Activated CD4-positive, alpha-beta T cell treated with anti-CD3 and anti-CD28 coated beads, Interleukin-2, amount 50 U/mL, for 16 hours (primary cell): ENCODE measurements around the gene LTBP4.
A peak's percentile ranks its signal among the peaks of the same experiment; 100 is the strongest.
"Not testable (repeated sequence)": the region's sequence is repeated elsewhere in the genome, so short reads cannot be mapped to it uniquely, and the experiment has no call there.

ENCODE experiments used
- DNase-seq: peaks from one replicate; pipeline ENCODE4 v3.0.0-alpha.2; 2020

Gene LTBP4

GRCh38 chr19:40612831-40613689 is 11.9 kb downstream of the LTBP4 start:
- DNase-seq, result peak; percentile 77

- peak; percentile 87 for DNase-seq
These were observed 12.8 kb downstream of the LTBP4 start for GRCh38 chr19:40613690-40614621.

- peak; percentile 87 for DNase-seq
These were observed 13.6 kb downstream of the LTBP4 start for GRCh38 chr19:40614622-40615411.

- no peak for DNase-seq
These were observed 15.0 kb downstream of the LTBP4 start for GRCh38 chr19:40616178-40616577.

- DNase-seq, result no peak
These were observed 15.8 kb downstream of the LTBP4 start for GRCh38 chr19:40616941-40617340.

GRCh38 chr19:40617961-40618360 is 16.8 kb downstream of the LTBP4 start:
- no peak for DNase-seq

DNA sequence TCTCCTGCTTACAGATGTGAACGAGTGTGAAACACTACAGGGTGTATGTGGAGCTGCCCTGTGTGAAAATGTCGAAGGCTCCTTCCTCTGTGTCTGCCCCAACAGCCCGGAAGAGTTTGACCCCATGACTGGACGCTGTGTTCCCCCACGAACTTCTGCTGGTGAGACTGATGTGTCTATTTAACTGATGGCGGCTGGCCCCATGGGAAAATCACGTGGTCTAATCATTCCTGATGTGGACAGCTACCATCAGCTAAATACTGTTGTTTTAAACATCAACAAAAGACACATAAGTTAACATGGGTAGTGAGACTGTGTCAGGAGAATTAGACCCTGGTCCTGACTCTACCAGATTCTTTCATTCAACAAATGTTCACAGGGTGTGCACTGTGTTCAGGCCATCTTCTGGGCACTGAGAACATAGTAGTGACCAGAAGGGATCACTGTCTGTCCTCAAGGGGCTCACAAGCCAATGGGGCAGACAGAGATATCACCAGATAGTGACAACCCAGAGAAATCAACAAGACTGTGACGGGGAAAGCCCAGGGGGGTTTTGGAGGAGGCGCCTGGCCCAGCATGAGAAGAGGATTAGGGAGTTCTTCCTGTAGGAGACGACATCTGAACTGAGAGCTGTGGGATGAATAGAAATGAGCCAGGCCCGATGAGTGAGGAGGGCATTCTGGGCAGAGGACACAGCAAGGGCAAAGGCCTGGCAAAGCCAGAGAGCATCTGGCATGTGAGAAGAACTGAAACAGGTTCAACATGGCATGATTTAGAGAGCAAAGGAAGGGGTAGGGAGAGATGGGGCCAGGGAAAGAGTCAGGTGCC is 18.4 kb downstream of the LTBP4 start:
- no peak for DNase-seq

DNA sequence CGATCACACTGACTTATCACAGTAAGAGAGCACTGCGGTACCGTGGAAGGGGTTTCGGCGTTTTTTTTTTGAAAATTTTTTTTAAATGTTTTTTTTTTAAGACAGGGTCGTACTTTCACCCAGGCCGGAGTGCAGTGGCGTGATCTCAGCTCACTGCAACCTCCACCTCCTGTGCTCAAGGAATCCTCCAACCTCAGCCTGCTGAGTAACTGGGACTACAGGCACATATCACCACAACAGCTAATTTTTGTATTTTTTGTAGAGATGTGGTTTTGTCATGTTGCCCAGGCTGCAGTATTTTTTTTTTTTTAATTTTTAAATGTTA is 19.0 kb downstream of the LTBP4 start:
- no peak for DNase-seq

DNA sequence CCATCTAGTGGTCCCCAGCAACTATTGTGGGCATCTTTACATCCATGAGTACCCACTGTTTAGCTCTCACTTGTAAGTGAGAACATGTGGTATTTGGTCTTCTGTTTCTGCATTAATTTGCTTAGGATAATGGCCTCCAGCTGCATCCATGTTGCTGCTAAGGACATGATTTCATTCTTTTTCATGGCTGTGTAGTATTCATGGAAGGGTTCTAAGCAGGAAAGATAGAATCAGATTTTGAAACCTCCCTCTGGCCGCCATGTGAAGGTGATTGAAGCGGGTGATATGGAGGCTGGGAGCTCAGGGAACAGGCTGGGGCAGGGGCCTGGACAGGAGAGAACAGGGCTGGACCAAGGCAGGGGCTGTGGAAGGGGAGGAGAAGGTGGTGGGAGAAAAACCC is 20.1 kb downstream of the LTBP4 start:
- no peak for DNase-seq

DNA sequence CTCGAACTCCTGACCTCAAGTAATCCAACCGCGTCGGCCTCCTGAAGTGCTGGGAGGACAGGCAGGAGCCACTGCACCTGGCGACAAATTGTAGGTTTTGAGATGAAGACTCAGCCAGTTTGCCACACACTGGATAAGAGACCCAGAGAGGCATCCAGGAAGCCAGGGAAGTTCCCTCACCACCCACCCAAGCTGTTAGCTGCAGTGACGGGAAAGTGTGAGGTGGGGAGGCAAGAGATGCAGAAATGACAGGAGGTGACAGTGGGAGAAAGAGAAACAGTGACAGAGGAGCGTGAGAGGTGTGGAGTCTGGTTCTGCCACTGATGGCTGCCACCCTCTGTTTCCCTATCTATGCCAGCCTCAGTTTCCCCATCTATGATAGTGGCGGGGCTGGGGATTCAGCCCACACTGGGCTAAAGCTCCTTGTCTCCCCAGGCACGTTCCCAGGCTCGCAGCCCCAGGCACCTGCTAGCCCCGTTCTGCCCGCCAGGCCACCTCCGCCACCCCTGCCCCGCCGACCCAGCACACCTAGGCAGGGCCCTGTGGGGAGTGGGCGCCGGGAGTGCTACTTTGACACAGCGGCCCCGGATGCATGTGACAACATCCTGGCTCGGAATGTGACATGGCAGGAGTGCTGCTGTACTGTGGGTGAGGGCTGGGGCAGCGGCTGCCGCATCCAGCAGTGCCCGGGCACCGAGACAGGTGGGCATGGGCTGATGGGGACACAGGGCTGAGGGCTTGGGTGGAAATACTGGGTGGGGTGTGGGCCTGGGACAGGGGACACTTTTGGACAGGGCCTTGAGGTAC is 21.0 kb downstream of the LTBP4 start:
- no peak for DNase-seq

DNA sequence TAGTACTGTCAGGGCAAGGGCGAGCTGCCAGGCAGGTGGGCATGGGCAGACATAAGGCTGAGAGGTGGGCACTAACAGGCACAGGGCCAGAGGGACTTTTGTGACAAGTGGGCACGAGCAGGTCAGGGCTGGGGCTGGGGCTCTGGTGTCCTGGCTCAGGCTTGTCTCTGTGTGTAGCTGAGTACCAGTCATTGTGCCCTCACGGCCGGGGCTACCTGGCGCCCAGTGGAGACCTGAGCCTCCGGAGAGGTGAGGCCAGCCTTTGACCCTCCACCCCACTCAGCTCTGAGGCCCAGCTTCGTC is 21.6 kb downstream of the LTBP4 start:
- no peak for DNase-seq

- DNase-seq, result peak; percentile 35
These were observed 22.5 kb downstream of the LTBP4 start for GRCh38 chr19:40623403-40624251.

- DNase-seq, result not testable (repeated sequence)
These were observed 23.4 kb downstream of the LTBP4 start for GRCh38 chr19:40624369-40625153.

DNA sequence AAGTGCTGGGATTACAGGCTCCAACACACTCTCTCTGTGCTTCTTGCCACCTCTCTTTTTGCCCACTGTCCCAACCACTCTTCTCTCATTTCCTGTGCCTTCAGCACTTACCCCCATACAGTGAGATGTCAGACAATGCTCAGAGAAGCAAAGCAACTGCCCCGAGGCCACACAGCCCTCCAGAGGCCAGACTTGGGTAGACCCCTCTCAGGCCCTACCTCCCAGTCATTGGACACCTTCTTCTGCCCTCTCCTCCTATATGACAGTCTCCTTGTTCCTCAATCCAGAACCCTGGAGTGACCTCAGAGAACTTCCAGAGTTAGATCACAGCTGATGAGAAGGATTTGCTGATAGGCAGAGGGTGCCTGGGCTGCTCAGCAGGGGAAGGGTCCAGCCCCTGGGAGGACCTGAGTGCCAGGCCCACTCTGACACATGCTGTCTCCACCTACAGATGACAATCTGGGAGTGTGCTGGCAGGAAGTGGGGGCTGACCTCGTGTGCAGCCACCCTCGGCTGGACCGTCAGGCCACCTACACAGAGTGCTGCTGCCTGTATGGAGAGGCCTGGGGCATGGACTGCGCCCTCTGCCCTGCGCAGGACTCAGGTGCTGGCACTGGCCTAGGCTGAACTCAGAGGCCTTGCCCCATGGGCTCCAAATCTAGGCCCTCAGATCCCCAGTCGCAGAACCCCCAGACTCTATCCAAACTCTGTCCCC is 24.4 kb downstream of the LTBP4 start:
- DNase-seq, result no peak

- DNase-seq, result no peak
These were observed 25.7 kb downstream of the LTBP4 start for GRCh38 chr19:40626918-40627317.

- no peak for DNase-seq
These were observed 26.5 kb downstream of the LTBP4 start for GRCh38 chr19:40627486-40628279.

DNA sequence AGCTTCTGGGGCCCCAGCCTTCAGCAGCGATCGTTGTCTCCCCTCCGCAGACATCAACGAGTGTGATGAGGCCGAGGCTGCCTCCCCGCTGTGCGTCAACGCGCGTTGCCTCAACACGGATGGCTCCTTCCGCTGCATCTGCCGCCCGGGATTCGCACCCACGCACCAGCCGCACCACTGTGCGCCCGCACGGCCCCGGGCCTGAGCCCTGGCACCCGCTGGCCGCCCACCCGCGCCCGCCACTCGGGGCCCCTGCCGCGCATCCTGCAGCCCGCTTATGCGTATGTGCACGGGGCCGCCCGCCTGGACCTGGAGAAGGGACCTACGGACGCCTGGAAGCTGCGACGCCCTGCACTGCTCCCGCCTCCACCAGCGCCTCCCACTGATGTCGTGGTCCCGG is 28.2 kb downstream of the LTBP4 start:
- no peak for DNase-seq

DNA sequence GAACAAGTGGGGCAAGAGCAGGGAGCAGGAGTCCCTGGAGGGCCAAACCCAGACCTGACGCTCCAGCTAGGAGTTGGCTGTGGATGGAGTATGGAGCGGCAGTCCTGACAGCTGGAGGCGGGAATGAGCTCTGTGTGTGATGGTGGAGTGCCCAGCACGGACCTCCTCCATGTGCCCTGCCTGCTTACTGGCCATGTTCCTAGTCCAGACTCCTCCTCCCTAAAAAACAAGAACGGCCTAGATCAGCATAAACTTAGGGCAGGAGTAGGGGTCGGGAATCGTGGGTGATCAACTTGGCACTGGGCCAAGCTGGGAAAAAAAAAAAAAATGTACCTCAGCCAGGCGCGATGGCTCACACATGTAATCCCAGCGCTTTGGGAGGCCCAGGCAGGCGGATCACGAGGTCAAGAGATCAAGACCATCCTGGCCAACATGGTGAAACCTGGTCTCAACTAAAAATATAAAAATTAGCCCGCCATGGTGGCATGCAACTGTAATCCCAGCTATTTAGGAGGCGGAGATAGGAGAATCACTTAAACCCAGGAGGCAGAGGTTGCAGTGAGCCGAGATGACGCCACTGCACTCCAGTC is 29.5 kb downstream of the LTBP4 start:
- no peak for DNase-seq
